HG03575 (cell line): ENCODE results near the gene ESPN.

Source experiments
- ATAC-seq: cut with Tn5 transposase; IDR thresholded peaks from one replicate; pipeline ENCODE4 v1.9.1; 2021; ENCODE audit not compliant: unreplicated experiment, insufficient number of reproducible peaks, low FRiP score; ENCODE audit errors: extremely low read depth

Gene ESPN

DNA sequence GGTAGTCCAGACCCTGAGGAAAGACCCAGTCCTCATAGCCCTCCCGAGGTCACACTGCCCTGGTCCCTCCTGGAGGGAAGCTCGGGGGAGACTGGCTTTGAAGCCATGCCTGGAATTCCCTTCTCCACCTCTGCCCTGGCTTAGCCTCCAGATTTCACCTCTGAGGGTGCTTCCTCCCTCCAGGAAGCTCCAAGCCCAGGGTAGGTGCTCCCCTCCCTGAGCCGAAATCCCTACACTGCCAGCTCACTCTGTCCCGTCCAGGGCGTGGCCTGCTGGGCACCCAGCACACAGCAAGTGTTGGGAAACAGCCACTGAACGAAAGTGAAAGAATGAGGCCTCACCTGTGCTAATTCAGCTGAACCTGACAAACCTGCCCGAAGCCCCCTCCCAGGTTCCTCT lies 47.4 kb downstream of the ESPN start:
- no peak for ATAC-seq

DNA sequence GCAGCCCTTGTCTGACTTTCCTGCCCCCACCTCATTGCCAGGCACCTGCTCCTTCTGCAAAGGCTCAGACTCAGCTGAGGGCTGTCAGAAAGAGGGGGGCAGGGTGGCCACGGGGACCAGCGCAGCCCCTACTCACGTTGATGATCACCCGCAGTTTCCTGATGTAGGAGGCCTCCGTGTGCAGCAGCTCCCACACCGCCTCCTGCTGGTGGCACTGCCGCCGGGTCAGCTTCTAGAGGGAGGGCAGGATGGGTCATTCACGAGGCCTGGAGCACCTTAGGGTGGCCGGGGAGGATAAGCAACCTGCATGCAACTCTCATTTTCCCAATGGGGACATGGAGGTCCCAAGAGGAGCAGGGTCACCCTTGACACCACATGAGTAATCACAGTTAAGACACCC lies 47.8 kb downstream of the ESPN start:
- ATAC-seq: no peak

DNA sequence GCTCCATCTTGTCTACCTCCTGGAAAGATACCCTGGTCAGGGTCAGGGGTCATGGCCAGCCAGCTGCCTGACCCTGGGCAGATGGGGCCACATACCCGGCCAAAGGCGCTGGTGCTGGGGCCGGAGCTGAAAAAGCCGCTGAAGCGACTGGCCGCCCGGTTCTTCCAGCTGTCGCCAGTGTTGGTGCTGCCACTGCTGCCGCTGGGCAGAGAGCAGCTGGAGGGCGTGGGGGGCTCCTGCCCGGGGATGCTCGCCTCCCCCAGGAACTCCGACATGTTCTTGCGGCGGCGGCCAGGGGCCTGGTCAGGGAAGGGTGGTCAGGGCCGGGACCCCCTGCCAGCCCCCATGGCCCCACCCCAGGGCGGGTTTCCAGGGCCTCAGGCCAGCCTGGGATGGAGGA lies 48.6 kb downstream of the ESPN start:
- no peak for ATAC-seq

DNA sequence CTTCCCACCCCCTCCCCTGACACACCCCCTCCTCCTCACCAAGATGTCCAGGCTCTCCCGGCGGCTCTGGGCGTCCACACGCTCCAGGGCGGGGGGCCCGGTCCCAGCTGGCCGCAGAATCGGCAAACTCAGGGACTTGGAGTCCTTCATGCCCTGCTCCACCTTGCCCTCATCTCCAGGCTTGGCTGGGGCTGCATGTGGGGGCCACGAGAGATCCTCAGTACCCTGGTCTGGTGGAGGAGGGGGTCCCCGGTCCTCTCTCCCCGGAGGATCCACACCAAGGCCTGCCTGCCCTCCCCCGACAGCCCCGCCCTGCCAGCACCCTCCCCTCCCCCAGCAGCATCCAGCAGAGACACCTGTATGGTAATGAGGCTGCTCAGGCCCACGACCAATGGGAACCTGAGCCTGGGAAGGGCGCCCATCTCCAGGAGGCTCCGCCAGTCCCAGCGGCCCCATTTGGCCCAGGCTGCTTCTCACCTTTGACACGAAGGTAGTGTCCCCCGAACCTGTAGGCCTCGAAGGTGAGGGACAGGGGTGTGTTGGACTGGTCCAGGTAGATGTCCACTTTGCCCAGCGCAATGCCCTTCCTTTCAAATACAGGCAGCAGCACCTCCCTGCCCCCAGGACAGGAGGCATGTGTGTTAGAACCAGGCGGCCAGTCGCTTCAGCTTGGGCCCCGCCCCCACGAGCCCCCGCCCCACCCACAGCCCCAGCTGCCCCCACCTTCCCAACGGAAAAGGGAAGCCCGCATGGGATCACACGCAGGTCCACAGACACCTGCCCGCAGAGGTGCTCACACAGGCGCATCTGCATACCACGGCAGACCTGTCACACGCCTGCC lies 49.6 kb downstream of the ESPN start:
- no peak for ATAC-seq

DNA sequence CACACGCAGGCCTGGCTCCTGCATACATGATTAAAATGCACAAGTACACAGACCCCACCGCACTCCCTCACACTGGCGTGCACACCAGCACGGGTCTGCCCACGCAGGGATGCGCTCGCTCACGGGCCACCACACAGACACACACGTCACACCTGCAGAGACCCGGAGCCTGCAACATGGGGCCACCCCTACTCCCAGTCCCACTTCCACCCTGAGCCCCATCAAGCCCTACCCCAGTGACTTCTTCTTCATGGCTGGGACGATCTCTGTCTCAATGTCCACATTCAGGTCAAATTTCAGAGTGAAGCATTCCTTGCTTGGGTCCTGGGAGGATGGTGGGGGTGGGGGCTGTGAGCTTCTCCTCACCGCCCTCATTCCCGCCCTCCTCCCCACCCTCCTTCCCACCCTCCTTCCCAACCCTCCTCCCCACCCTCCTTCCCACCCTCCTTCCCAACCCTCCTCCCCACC lies 50.3 kb downstream of the ESPN start:
- no peak for ATAC-seq

DNA sequence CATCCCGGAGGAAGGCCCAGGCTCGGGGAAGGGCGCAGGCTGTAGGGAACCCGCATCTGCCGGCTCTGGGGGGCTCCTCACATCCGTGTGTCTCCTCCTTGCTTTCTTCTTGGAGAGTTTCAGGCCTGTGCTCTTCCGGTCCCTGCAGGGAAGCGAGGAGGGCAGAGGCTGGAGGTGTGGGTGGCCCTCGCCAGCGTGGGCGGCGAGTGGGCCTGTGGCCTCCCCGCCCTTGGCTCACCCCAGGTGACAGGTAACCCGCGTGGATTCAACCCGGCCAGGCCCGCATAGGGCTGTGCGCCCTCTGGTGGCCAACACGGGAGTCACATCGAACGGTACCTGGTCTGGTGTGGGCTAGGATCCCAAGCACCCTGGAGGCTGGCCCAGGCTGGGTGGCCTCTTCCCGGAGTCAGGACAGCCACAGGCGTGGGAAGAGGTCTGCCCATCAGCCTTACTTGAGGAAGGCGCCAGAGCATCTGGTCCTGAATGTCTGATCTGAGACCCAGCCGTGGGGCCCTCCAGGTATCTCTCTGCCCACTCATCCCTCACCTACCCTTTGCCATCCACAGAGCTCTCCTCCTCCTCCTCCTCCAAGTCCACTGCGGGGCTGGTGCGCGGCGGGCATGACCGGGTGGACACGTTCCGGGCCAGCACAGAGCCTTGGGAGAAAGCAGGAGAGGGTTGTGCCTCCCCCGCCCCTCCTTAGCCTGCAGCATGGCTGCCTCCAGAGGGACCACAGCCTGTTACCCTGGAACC lies 51.0 kb downstream of the ESPN start:
- ATAC-seq: no peak

DNA sequence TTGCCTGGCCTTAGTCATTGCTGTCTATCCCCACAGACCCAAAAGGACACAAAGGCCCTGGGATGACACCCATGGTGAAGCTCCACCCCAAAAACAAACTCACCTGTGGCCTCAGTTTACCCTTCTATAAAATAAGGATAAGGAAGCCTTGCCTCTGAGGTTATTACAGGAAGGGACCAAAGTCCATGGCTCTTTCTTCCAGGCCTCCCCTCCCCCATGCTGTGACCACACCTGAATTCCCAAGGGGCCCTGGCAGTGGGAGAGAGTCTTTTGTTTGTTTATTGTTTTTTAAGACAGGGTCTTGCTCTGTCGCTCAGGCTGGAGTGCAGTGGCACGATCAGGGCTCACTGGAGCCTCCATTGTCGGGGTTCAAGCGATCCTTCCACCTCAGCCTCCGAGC lies 51.9 kb downstream of the ESPN start:
- ATAC-seq: no peak

DNA sequence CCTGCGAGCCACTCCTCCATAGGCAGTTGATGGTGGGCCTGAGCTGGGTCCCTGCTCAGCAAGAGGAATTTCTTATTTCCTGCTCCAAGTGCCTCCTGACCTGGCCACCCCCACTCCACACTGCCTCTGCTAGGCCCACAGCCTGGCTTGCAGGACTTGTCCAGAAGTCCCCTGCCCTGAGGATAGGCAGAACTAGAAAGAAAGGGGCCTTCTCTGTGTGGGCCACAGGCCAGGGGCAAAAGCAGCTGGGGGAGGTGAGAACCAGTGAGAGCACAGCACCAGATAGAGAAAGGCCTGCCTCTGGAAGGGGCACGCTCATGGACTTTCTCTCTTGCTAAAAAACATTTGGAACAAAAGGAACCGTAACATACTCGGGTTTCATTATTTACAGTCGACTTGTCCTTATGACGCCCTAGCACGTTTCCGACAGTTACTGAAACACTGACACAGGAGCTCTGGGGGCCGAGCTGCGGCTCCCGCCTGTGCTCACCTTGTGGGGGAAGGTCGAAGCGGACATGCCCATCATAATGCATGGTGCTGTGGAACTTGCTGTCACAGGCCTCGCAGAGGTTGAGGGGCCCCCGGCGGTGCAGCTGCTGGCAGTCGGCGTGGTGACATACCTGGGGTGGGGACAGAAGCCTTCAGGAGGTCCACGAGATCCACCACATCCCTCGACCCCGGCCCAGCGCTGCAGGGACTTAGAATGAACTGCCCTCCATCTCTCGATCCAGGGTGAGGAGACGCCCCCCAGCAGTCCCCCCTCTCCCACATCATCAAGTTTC lies 52.7 kb downstream of the ESPN start:
- ATAC-seq: no peak

DNA sequence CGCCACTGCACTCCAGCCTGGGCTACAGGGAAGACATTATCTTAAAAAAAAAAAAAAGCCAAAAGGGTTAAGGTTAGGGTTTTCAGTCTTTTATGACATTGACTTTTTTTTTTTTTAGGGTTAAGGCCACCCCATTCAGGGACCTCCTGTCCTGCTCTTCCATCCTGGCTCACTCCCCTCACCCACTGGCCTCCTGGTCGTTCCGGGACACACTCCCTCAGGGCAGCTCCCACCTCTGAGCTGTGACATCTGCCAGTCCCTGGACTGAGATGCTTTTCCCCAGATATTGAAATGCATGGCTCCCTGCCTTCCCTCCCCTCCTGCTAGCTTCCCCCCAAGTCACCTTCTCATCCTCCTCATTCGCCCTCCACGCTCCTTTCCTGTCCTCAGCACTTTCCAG lies 57.2 kb downstream of the ESPN start:
- no peak for ATAC-seq

DNA sequence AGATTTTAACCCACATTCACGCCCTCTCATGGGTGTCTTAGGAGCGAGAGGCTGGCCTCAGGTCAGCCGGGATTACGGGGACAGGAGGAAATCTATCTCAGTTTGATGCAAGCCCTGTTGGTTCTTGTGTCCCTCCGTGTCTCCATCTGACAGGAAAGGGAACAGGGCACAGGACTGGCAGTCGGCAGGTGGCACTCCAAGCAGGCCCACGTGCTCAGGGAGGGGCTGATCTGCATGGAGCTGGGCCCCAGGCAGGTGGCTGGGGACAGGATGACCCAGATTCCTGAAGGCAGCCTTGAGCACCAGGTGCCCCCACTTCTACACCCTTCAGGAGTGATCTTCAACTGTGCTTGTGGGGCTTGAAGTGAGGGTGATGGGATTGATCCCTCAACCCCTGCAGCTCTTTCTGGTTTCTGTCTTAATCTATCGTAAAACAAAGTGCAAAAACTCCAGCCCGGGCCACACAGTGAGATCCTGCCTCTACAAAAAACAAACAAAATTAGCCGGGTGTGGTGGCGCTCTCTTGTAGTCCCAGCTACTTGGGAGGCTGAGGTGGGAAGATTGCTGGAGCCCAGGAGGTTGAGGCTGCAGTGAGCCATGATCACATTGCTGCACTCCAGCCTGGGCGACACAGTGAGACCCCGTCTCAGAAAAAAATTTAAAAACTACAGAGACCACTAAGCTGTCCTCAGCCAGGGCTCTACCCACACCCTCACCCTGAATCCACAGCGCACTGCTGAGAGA lies 58.6 kb downstream of the ESPN start:
- ATAC-seq: no peak

DNA sequence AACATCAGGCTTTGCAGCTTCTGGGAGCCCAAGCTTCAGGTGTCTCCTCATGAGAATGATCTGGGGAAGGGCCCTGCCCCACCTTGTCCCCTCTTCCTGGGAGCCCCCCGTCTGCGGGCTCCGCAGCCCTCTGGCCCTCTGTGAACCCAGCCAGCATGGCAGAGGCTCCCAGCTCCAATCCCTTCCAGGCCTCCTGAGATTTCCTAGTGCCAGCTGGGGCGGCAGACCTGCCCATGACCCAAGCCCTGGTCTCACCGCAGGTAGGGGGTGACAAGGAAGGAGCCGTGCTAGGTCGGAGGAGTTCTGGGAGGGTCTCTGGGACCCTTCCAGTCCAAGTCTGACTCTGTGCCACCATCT lies 59.2 kb downstream of the ESPN start:
- ATAC-seq: no peak

DNA sequence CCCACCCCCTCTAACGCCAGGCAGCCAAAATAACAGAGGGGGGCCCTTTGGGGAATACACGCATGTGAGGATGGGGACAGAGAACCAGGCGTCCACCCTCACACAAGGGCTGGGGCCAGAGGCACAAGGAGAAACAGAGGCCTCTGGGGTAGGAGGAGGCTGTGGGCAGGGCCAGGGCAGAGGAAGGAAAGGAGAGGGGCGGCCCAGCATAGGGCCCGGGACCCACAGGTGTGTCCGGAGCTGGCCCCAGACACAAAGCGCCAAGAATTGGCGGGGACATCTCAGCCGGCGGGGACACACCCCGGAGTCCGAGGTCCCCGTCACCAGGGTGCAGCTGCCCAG lies 60.2 kb downstream of the ESPN start:
- ATAC-seq: no peak

DNA sequence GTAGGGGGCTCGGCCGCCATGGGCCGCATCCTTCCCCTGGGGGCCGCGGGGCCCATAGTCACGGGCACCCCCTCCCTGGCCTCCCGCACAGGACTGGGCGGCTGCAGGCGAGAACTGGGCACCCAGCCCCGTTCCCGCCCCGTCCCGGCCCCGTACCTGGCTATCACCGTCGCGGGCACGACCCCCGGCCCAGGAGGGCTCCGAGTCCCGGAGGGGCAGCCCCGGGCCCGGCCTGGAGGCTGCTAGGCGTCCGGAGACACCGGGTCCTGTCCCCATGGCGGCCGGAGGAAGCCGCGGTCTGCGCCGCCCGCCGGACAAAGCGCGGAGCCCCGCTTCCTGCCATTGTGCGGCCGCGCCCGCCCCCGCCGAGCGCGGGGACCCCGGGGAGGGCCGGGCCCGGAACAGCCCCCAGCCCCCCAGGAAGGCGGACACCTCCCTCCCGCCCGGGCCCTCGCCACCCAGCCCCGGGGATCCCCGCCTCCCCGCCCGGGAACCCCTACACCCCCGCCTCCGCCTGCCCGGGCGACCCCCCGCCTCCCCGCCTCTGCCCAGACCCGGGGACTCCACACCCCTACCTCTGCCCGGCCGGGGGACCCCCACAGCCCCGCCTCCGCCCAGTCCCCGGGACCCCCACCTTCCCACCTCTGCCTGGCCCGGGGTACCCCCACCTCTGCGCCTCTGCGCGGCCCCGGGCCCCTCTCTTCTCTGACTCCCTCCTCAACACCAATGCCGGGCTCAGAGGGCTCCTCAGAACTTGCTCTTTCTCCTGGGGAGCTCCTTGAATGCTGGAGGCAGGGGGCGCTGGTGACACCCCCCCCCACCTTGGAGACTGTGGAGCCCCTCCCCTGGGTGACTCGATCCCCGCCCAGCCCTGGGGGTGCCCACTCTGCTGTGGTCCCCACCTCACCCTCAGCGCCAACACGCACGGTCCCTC lies 60.9 kb downstream of the ESPN start:
- no peak for ATAC-seq

DNA sequence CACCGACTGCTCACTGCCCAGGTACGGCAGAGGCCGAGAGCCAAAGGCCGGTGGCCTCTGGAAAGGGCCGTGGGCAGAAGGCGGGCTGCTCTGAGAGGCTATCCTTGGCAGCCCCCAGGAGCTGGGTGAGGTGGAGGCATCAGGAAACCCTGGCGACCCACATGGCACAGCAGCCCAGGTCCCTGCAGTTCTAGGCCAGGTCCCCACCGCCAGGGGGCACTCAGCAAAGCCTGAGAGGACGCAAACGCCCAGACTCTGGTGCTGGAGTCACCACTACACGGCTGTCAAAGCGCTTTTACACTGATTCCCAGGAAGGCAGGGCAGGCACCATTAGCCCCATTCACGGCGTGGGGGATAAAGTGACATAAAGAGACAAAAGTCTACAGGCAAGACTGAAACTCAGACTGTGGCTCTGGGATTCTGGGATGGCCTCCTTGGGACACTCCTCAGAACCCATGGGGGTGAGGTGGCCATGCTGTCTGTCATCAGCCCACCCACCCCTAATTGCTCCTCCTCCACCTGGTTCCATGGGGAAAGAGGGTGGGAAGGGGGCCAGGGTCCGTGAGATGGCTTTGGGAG lies 61.9 kb downstream of the ESPN start:
- ATAC-seq: no peak

DNA sequence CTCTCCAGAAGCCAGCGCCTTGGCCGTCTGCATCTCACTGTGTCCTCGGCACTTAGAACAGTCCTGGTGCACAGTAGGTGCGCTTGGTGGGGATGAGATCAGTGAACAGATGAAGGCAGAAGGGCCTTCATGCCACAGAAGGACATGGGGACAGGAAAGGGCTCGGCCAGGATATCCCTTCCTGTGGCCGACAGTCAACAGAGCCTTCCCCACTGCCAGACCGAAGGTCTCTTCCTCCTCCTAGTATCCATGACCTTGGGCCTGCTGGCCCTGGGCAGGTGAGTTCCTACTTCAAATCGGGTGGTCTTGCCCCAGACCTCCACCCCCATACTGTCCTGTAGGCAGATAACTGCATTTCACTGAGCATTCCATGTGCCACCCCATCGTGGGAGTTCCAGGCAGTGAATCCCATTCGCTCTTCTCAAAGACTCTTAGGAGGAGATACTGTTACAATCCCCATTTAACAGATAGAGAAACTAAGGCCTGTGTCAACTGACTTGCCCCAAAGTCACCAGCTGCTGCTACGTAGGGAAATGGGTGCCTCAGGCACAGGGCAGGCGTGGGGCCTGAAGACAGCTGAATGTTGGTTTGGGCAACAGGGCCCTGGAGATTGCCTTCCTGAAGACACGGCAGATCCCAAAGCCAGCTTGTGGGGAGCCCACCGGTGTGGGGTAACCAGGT lies 63.4 kb downstream of the ESPN start:
- no peak for ATAC-seq

DNA sequence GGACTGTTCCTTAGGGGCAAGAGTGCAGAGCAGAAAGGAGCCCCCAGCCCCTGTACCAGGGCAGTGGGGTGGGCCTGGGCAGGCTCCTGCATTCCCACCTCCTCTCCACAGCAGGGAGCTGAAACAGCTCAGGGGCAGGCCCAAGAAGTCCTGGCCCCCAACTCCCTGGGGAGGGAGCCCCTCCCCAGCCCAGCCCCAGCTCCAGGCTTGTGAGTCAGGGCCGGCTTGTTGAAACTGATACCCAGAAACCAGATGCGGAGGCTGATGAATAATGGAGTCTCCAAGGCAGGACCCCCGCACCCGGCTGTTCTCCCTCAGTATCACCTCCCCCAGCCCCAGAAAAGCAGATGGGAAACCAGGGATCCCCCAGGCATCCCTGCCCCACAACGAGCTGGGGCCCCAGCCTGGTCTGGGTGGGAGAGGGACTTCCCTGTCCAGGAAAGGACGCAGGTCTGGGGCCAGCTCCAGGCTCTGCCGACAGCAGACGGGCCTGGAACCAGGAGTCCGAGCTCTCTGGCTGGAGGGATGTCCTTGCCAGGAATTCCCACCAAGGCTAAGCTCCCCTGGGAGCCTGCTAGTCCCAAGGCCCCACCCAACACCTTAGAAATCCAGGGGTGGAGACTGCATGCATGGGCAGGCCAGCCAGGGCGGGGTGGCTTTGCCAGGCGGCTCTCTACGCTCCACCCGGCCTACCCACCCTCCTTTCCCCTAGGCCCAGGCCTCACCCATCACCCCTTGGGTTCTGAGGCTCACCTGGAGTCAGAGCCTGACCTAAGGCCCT lies 64.2 kb downstream of the ESPN start:
- no peak for ATAC-seq

DNA sequence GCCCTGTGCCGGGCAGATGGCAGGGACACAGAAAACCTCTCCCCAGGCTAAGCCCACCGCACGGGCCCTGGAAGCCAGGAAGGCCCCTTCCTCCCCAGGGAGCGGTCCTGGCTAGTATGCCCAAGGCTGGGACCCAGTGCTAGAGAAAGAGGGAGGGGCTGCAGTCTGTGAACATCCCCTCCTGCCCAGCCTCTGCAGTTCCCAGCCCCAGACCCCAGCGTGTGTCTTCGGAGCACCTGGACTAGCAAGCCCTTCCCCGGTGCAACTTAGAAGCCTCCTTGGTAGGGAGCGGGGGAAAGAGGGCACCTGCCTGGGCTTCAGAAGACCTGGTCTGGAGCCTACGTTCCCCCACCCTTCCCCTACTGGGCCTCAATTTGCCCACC lies 64.8 kb downstream of the ESPN start:
- no peak for ATAC-seq
